ENCODE measurements around the gene SNTG2.
"Not testable (repeated sequence)": the region's sequence is repeated elsewhere in the genome, so short reads cannot be mapped to it uniquely, and the experiment has no call there.

The SNTG2 gene

DNA sequence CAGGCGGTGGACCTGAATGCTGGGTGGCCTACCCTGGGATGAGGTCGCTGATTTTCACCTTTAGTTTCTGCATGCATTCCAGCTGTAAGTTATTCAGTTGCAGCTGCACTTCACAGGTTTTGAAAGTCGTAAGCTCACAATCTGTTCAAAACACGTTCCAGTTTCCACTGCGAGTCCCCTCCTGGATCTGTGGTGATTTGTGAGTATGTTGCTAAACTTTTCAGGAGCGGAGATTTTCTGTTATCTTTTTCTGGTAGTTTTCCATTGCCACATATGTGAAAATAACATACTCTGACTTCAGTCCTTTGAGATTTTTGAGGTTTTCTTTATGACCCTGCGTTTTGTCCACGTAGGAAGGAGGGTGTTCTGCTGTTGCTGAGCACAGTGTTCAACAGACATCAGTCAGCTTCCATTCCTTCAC lies 102.1 kb downstream of the SNTG2 start:
- no peak for DNase-seq (ENCODE audit: low read depth in 2 of 2)

DNA sequence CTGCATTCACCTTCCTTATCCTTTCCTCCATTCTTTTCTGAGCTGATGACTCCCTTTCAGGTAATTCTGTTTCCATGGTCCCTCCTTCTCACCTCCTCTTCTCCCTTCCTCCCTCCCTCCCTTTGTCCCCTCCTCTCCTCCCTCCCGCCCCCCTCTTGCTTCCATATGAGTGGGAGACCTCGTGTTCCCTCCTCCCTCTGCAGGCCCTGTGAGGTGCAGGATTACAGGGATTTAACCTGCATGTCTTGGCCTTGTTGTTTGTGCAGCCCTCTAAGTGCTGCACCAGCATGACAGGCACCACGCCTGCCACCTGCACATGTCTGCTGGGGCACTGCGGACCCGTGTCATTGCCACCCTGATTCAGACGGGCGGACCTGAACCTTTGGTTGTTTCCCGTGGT lies 103.1 kb downstream of the SNTG2 start:
- DNase-seq (ENCODE audit: low read depth in 2 of 2): no peak

DNA sequence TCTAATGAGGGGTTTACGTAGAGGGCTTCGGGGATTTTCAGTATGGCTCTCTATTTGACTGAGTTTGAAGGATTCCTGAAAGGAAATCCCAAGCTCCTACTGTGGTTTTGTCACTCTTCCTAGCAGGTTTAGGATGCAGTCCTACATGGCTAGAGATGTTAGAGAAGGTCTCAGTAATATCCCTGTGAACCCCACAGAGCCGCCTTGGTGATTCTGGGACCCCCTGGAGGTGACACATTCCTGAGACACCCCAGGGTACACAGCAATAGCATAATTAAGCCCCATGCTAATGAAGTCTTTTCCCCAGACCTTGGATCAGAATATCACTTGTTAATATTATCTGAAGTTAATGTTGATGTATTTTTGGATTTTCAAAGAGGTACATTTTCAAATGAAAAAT lies 103.8 kb downstream of the SNTG2 start:
- no peak for DNase-seq (ENCODE audit: low read depth in 2 of 2)

DNA sequence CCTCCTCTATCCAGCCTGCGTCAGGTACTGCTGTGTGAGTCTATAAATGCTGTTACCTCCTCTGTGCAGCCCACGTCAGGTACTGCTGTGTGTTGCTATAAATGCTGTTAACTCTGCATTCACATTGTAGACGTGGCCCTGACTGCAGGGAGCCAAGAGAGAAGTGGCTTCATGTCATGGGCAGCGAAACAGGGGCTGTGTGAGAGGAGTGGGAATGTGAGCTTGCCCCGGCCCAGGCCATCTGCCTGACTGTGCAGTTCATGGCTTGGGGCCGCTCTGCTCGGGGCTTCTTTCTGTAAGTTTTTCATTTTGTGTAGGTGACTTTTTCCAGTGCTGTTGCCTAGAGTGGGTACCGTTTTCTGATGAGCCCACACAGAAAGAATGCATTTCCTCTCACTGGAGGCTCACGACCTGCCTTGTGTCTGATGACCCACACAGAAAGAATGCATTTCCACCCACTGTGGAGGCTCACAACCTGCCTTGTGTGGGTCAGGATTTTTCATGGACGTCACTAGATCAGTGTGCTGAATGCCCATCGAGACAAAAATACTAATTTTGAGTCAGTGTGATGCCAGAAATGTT lies 104.5 kb downstream of the SNTG2 start:
- DNase-seq (ENCODE audit: low read depth in 2 of 2): no peak

GRCh38 chr2:1060372-1060771 lies 109.7 kb downstream of the SNTG2 start:
- DNase-seq (ENCODE audit: low read depth in 2 of 2): no peak

DNA sequence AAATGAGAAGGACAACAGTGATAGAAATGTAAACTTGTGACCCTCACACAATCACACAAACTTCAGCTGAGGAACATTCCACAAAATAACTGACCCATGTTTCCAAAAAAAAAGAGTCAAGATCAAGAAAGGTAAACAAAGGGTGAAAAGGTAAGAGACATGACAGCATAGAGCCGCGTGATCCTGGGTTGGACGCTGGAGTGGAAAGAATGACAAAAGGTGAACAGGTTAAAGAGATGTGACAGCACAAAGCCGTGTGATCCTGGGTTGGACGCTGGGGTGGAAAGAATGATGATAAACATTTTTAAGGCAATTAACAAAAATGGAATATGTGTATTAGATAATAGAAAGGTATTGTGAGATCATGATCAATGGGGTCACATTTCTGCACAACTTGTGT lies 110.3 kb downstream of the SNTG2 start:
- no peak for DNase-seq (ENCODE audit: low read depth in 2 of 2)

- DNase-seq (ENCODE audit: low read depth in 2 of 2): no peak
Measured at GRCh38 chr2:1068241-1068640, 117.6 kb downstream of the SNTG2 start.

- DNase-seq (ENCODE audit: low read depth in 2 of 2): no peak
Measured at GRCh38 chr2:1068822-1069221, 118.2 kb downstream of the SNTG2 start.

DNA sequence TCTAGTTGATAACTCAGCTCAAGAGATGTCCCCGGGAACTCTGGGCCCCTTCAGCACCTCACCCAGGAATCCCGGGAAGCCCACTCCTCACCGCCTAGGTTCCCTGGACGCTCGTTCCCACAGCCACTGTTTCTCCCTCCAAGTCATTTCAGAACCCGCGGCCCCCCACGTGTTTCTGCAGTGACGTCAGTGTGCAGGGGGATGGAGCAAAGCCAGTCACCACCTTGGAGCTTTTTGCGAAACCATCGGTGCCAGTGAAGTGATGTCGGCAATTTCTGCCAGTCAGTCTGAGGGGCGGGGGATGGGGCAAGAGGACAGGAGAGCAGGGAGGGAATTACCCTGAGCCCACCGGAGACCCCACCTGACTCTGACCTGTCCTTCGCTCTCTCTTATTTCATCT lies 119.2 kb downstream of the SNTG2 start:
- no peak for DNase-seq (ENCODE audit: low read depth in 2 of 2)

- no peak for DNase-seq (ENCODE audit: low read depth in 2 of 2)
Measured at GRCh38 chr2:1070601-1071000, 120.0 kb downstream of the SNTG2 start.

DNA sequence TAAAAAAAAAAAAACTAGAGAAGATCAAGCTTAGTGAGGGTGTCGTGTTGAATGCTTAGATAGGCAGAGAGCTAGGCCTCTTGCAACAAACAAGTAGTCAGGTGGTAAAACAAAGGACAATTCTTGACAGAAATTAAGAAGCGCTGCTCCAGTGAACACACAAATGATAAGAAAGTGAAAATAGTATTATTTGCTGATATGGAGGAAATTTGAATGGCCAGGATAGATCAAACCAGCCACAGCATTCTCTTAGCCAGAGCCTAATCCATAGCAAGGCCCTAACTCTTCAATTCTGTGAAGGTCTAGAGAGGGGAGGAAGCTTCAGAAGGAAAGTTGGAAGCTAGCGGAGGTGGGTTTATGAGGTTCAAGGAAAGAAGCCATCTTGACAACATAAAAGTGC lies 121.0 kb downstream of the SNTG2 start:
- no peak for DNase-seq (ENCODE audit: low read depth in 2 of 2)

- DNase-seq (ENCODE audit: low read depth in 2 of 2): no peak
Measured at GRCh38 chr2:1072250-1072649, 121.6 kb downstream of the SNTG2 start.

DNA sequence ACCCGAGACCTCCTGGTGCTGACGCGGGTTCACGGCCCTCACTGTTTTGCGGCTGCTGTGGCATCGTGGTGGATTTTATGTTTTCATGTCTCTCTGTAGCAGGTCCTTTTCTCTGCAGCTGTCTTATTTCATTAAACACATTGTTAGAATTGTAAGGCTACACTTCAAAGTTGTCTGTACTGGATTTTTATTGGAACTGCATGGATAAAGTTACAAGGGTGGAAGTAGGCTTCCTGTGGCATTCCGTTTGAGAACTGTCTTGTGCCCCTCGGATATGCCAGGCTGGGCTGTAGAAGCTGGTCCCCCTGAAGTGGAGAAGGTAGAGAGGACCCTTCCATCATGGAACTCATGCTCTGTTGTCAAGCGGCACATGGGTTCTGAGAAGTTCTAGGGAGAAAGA lies 127.3 kb downstream of the SNTG2 start:
- no peak for DNase-seq (ENCODE audit: low read depth in 2 of 2)

- DNase-seq (ENCODE audit: low read depth in 2 of 2): no peak
Measured at GRCh38 chr2:1078326-1078725, 127.7 kb downstream of the SNTG2 start.

- no peak for DNase-seq (ENCODE audit: low read depth in 2 of 2)
Measured at GRCh38 chr2:1079873-1080799, 129.5 kb downstream of the SNTG2 start.

- no peak for DNase-seq (ENCODE audit: low read depth in 2 of 2)
Measured at GRCh38 chr2:1081451-1082225, 131.0 kb downstream of the SNTG2 start.

DNA sequence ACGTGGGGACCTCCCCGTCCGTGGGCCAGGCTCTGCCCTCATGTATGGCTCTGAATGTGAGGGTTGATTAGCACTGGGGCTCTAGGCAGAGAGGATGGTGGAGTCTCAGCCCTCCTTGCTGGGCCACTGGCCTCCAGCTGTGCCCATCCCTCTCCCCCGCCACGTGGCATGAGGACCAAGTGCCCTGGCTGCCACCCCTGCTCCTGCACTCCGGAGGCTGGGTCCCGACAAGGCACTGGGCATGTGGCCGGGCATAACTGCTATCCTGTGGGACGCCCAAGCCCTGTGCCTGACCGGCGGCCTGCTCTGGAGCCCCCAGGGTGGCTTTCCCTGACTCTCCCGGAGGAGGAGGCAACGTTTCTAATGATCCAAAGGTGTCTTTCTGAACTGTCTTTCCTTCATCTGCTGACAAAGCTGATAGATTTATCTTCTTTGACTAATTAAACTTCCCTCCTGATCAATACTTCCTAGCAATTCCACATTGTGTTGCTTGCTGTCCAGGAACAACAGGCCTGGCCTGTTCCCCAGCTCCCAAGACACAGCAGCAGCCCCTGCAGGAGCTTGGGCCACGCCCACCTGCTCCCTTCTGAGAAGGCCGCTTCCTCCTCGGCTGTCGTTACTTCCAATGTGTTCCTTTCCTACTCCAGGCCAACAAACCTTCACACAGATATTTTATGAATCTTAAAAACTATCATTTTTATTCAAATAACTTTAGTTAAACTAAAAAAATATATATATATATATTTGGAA lies 132.0 kb downstream of the SNTG2 start:
- DNase-seq (ENCODE audit: low read depth in 2 of 2): no peak

- no peak for DNase-seq (ENCODE audit: low read depth in 2 of 2)
Measured at GRCh38 chr2:1088192-1088860, 137.7 kb downstream of the SNTG2 start.

DNA sequence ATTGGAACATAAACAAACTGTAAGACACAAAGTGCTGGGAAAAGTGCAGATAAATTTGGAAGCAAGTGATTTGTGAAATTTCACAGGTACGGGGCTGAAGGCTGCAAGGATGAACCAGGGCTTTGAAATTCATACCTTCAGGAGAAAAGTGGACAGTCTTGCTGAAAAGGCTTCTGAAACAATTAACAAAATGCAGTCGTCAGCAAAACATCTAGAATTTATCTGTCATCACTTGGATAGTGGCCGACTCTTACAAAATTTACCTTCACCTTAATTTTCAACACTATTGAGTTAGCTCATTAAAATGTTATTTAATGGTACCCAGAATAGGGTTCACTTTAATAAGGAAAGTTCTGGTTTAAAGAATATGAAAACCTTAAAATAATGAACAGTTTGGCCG lies 138.3 kb downstream of the SNTG2 start:
- no peak for DNase-seq (ENCODE audit: low read depth in 2 of 2)

DNA sequence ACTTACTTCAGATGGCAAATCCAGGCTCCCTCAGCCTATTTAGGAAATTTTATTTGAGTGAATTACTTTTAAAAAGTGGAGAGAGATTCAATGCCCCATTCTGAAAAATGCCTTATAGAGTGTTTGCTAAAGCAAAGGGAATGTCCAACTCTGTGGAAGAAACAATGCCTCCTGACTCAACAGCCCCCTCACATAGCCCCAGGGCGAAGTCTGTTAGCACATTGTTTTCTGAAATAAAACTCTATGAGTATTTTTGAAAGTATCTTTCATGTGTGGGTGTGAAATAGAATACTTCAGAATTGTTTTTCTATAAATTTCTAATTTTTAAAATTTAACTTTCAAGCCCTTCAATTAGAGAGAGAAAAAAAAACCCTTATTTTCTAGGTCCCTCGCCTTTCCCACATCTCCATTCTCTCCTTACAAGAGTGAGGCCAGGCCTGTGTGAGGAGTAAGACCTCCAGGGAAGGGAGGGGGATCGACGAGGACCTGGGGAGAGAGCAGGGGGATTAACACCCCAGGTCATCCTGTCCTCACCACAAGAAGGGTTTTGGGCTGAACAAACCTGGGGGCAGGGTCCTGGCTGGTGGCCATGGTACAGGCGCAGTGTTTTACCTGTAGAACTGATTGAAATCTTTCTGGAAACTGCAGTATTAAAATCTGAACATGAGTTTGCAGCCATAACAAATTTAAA lies 141.4 kb downstream of the SNTG2 start:
- DNase-seq (ENCODE audit: low read depth in 2 of 2): no peak

- DNase-seq (ENCODE audit: low read depth in 2 of 2): not testable (repeated sequence)
Measured at GRCh38 chr2:1093668-1094067, 143.0 kb downstream of the SNTG2 start.
